Activated effector memory CD4-positive, alpha-beta T cell treated with Interleukin-2 at 50 U/mL for 16 hours (primary cell): ENCODE results near the gene MTPN.

ENCODE experiments used
- DNase-seq: peaks from one replicate; pipeline ENCODE4 v3.0.0-alpha.2; 2020

The MTPN gene

DNA sequence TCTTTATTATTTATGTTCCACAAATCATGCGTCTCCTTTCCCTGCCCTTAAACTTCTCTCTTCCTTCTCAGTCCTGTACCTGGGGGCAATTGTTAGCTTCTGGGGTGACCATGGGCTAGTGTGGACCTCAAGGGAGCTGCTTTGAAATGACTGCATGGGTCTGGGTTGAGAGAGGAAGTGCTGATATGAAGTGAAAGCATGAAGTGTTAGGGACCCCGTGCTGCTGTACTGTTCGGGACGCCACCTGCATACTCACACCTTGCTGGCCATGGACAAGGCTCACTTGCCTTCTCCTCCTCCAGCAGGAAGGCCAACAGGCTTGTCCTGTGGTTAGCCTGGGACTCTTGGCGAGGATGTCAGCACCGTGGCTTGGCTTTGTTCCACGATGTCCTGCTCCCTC, 56.7 kb downstream of the MTPN start:
- DNase-seq, result no peak

- DNase-seq, result no peak
These were observed 57.9 kb downstream of the MTPN start for GRCh38 chr7:135919071-135919841.

- no peak for DNase-seq
These were observed 59.0 kb downstream of the MTPN start for GRCh38 chr7:135918134-135918533.

GRCh38 chr7:135917721-135918120, 59.4 kb downstream of the MTPN start:
- no peak for DNase-seq

GRCh38 chr7:135914346-135914745, 62.8 kb downstream of the MTPN start:
- no peak for DNase-seq

DNA sequence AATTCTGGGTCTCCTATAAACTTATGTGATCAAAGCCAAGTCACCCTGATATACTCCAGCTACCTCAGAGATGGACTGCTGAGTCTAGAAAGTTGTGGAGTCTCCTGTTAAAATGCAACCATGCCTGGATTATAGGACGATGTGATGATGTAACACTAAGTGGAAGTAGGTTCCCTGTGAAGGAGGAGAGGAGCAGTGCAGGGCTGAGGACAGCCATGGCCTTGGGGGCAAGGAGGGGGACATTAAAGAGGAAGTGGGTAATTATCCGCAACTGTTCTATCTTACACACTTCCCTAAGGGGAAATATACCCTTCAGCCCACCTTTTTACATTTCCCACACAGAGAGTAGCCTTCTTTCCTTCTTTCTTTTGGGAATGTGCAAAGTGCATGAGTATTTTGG, 63.8 kb downstream of the MTPN start:
- DNase-seq, result no peak

- DNase-seq, result no peak
These were observed 66.1 kb downstream of the MTPN start for GRCh38 chr7:135911099-135911498.

DNA sequence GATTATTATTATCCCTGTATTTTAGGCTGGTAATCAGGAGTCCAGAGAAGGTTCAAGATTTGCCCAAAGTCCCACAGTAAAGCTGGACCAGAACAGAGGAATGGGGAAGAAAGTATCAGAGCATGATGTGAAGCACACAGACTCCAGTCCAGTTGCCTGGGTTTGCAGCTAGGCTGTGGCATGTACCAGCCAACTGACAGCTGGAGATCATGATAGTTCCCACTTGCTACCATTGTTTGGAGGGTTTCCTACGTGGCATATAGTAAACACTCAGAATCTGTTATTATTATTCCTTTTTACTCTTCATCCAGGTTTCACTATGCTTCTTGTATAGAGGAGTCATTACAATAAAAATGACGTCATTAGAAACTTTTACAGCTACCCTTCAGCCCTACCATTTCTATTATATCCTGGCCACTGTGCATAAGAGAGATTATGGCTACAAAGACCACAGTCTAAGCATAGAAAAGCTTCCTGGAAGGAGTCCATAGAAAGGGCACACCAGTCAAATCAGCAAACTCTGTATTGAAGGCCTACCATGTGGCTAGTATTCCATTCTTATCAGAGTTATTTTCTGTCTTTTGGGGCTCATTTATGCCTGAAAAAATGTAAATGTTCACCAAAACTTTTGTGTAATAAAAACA, 66.6 kb downstream of the MTPN start:
- no peak for DNase-seq

GRCh38 chr7:135905858-135906257, 71.3 kb downstream of the MTPN start:
- no peak for DNase-seq

DNA sequence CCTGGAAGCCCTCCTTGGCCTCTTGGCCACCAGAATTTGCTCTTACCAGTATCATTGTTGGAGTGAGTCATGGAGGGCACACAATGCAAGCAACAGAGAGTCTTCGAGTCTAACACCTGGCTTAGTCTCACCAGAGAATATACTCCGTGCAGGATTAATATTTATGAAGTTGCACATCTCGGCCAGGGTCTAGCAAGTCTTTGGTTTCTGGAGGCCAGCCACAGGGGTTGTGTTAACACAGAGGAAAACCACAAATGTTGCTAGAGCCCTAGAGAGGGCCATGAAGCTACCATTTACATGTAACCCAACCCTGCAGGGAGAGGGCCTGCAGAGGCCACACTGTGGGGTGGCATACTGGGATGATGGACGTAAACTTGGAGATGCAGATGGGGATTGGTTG, 71.8 kb downstream of the MTPN start:
- DNase-seq, result no peak

DNA sequence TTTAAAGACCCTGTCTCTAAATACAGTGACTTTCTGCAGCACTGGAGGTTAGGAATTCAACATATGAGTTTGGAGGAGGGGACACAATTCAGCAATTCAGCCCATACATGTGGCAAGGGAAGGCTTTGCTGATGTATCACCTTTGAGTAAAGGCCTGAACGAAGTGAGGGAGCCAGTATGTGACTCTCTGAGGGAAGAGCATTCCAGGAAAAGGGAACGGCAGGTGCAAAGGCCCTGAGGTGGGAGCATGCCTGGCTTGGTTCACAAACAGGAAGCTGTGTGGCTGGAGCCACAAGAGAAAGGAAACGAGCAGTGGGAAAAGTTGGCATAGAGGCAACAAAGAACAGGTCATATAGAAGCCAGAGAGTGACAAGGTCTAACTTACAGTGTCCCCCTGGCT, 72.9 kb downstream of the MTPN start:
- no peak for DNase-seq

GRCh38 chr7:135901585-135902540, 75.3 kb downstream of the MTPN start:
- DNase-seq, result no peak

DNA sequence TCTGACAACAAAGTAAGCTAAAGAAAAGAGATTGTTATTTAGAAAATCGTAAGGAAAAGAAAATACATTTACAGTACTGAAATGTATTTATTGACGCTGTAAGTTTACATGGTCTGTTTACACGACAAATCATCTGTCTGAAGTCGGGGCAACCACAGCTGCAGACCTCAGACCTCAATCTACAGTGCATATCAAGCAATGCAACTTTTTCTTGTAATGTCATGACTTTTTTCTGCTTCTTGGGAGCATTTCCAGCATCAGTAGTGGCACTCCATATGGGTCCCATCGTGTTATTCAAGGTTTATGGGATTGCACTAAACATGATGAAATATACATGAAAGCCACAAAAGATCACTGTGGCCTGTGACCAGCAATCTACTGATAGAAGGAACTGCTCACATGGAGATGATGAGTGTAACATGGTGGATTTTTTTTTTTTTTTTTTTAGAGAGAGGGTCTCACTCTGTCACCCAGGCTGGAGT, 77.1 kb downstream of the MTPN start:
- no peak for DNase-seq

DNA sequence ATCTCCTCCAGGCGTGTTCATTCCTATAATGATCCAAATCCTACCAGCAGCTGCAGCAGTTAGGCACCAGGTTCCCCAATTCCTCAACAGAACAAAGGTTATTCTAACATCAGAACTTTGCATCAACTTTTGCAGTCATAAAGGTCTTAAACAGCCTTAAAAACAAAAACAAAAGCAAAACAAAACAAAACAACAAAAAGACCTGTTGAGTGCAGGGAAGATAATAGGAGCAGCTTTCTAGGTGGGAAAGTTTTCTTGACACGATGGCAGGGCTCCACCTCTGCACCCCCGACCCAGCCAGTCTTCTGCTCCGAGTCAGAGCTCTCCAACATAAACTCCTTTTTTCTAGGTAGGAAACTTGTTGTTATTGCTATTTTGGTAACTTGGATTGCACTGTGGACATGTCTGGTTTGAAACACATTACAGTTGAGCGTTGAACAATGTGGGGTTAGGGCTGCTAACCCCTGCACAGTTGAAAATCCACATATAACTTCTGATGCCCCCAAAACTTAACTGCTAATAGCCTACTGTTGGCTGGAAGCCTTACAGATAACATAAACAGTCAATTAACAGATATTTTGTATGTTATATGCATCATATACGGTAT, 77.6 kb downstream of the MTPN start:
- no peak for DNase-seq

DNA sequence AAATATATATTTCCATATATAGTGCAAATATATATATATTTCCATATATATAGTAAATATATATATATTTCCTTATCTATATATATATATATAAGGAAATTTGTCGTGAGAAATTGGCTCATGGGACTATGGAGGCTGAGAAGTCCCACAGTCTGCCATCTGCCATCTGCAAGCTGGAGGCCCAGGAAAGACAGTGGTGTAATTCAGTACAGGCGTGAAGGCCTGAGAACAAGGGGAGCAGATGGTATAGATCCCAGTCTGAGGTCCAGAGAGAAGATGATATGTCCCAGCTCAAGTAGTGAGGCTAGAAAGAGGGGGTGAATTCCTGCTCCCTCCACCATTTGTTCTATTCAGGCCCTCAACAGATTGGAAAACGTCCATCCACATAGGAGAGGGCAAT, 78.9 kb downstream of the MTPN start:
- DNase-seq, result no peak

DNA sequence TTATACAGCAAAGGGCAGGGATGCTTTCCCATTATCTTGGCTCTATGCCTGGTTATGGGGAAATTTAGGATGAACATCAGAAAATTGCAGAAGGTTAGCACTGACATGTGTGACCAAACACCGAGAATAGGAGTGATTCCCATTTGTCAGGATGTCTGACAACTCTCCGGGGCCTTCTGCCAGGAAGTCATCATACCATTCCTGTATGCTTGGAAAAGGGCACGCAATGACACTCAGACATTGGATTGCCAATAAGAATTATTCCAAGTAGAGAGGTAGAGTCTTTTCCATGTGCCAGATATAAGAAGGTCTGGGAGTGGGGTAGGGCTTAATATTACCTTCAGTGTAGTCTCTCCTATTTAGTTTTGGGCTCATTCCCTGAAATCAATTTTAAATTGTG, 82.3 kb downstream of the MTPN start:
- no peak for DNase-seq

- no peak for DNase-seq
These were observed 87.3 kb downstream of the MTPN start for GRCh38 chr7:135889823-135890222.

- DNase-seq, result no peak
These were observed 88.4 kb downstream of the MTPN start for GRCh38 chr7:135888740-135889139.

GRCh38 chr7:135886345-135887132, 90.6 kb downstream of the MTPN start:
- no peak for DNase-seq

- no peak for DNase-seq
These were observed 92.5 kb downstream of the MTPN start for GRCh38 chr7:135884495-135885232.

GRCh38 chr7:135879233-135879632, 97.9 kb downstream of the MTPN start:
- DNase-seq, result no peak
